Activated CD8-positive, alpha-beta memory T cell treated with anti-CD3 and anti-CD28 coated beads for 1 hour (primary cell): ENCODE data around the gene SLC6A6.
"Not testable (repeated sequence)": the region's sequence is repeated elsewhere in the genome, so short reads cannot be mapped to it uniquely, and the experiment has no call there.

Experiments used
- DNase-seq, 2 donors: peaks; one replicate each; pipeline ENCODE4 v3.0.0-alpha.2; 2020; ENCODE audit warnings: low read depth in 1 of 2; ENCODE audit errors: extremely low read depth in 1 of 2

SLC6A6 gene

GRCh38 chr3:14397531-14397930, 4.9 kb upstream of the SLC6A6 start:
- DNase-seq: no peak

DNA sequence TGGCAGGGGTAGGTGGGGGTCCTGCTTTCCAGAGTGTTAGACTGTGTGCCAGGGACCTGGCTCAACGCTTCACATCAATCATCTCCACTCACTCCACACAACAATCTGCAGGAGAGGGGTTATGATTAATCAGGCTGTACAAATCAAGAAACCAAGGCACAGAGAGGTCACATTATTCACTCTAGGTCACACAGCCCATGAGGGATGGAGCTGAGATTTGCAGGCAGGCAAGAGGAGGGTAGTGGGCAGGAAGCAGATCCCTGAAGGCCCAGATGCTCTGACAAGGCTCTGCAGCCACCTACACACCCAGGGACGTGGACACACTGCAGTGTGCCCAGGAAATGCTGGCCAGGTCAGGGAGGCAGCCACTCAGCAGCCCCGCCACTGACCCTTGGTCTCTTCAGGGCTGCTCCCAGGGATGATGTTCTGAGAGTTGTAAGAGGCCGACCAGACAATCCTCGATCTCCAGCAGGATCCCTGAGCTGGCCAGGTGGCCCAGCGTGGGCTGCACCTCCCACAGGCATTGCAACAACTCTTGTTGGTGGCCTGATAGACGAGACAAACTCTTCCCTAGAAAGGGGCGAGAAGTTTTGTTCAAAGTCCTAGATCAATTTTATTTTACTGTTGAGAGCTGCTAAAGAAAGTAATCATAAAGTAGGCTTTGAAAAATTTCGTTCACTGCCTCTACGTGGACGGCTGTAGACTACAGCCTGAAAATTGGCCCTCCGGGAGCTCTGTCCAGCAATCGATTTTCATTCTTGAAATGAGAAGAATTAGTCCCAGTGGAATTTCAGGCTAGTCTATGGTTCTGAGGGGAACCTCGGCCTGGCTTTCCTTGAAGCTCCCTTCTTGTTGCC, 4.2 kb upstream of the SLC6A6 start:
- no peak for DNase-seq

- DNase-seq: no peak
Measured at GRCh38 chr3:14398797-14399106, 3.7 kb upstream of the SLC6A6 start.

GRCh38 chr3:14401692-14402303, 608 bp upstream of the SLC6A6 start:
- DNase-seq: no peak

DNA sequence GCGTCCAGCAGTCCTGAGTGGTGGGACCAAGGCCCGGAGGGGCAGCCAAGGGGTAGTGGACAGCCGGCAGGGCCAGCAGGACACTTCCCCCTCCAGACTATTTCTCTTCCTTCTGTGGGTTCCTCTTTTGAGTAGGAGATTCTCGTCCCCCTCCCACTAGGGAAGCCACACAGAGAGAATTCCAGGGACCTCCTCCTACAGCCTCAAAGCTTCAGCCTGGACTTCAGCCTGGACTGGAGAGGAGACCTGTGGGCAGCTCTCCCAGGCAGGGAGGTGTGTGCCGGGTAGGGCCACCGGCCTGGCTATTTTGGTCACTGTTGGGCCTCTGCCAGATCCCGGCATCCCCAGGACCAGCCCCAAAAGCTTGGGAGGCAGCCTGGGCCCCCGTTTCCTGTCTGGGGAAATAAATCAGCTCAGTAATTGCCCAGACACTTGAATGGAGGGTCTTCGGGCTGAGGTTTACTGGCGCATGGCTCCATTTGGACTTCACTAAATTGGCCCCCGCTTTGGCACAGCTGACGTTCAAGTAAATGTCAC, 1.3 kb downstream of the SLC6A6 start:
- DNase-seq: no peak

DNA sequence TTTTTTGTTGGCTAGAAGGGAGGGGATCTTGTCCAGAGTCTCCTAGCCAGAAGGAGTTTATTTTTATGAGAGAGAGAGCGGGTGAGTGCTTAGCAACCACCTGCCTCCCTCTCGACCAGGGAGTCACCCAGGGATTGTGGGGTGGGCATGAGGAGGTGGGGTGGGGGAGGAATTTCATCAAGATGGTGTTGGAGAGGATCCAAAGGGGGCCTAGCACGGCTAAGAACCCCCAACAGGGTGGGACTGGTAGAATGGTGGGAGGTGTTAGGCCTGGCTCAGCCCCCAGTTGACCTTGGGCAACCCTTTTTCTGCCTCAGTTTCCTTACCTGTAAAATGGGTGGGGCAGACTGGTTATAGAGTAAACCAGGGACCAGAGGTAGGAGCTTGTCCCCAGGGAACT, 1.8 kb downstream of the SLC6A6 start:
- no peak for DNase-seq

DNA sequence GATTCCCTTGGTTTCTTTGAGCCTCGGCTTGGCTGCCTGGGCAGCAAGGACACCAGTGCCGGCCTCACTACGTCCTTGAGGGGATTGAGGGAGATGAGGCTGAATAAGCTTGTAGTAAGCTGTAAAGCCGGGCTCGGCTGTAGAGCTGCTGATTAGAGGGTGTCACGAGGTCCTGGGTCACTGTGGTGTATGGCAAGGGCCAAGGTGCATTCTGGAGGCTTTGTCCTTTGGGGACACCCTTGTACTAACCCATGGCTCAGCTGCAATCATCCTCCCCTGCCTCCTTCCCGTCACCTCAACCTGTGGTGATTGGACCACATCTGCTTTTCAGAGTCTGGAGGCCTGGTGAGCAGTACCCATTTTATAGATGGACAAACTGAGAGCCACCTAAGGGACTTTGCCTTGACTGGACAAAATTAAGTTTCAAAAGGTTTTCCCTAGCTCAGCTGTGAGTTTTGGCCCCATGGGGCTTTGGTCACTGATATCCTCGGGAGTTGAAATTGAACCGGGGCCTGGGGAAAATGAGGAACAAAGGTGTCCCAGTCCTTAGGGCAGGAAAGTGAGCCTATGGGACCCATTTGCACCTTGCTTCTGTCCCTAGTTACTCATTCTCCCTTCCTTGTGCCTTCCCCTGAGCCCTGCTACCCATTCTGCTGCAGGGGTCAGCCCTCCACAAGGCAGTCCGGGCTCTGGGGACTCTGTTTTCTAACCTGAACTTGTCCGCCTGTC, 2.4 kb downstream of the SLC6A6 start:
- no peak for DNase-seq

GRCh38 chr3:14405360-14406238, 3.2 kb downstream of the SLC6A6 start:
- DNase-seq: no peak

DNA sequence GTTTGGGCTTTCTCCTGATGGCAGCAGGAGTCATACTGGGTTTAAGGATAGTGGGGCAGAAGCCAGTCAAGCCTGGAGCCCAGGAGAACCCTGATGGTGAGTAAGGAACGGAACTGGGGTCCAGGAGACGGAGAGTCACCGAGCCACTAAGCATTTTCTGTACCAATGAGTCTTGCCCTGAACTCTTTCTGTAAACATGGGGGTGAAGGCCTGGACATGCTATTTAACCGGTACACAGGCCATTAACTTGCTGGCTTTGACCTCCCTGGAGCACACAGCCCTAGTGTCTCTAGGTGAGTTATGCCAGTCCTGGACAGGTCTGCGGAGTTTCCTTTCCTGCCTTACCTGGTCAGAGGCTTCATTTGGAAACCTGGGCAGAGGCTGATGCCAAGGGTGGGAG, 3.9 kb downstream of the SLC6A6 start:
- no peak for DNase-seq

DNA sequence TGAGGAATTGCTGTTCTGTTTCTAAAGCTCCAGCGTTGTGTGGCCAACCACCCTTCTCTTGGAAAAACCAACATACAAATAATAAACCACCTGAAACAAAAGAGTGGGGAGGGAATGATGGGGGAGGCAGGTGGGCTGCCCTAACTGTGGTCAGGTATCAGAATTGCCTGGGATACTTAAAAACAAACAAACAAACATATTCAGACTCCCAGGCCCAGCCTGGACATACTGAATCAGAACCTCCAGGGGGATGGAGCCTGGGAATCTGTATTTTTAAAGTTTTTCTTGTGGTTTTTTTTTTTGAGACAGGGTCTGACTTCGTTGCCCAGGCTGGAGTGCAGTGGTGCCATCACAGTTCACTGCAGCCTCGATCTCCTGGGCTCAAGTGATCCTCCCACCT, 4.4 kb downstream of the SLC6A6 start:
- DNase-seq: no peak

GRCh38 chr3:14407203-14407602, 4.8 kb downstream of the SLC6A6 start:
- no peak for DNase-seq

DNA sequence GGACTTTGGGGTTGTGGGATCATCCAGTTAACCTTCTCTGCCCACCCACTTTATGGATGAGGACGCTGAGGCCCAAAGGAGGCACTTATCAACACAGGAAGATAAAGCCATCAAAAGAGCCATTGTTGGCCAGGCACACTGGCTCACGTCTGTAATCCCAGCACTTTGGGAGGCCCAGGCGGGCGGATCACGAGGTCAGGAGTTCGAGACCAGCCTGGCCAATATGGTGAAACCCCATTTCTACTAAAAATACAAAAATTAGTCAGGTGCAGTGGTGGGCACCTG, 7.3 kb downstream of the SLC6A6 start:
- not testable (repeated sequence) for DNase-seq

DNA sequence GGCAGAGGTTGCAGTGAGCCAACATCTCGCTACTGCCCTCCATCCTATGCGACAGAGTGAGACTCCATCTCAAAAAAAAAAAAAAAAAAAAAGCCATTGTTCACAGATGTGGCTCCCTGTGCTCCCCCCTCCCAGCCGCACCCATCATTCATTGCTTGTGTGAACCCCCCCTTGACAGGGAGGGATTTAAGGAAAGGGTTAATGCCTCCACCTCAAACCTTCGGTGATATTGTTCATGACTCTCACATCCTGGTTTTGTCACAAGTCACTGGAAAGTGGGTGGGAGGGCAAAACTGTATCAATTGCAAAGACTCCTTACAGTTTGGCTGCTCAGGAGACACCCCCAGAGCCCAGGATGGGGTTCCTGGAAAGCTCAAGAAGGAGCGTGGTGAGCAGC, 7.7 kb downstream of the SLC6A6 start:
- no peak for DNase-seq

- no peak for DNase-seq
Measured at GRCh38 chr3:14410503-14411165, 8.2 kb downstream of the SLC6A6 start.

- DNase-seq: no peak
Measured at GRCh38 chr3:14411166-14411526, 8.7 kb downstream of the SLC6A6 start.

- no peak for DNase-seq
Measured at GRCh38 chr3:14411988-14412387, 9.6 kb downstream of the SLC6A6 start.

GRCh38 chr3:14412831-14413380, 10.5 kb downstream of the SLC6A6 start:
- DNase-seq: no peak

DNA sequence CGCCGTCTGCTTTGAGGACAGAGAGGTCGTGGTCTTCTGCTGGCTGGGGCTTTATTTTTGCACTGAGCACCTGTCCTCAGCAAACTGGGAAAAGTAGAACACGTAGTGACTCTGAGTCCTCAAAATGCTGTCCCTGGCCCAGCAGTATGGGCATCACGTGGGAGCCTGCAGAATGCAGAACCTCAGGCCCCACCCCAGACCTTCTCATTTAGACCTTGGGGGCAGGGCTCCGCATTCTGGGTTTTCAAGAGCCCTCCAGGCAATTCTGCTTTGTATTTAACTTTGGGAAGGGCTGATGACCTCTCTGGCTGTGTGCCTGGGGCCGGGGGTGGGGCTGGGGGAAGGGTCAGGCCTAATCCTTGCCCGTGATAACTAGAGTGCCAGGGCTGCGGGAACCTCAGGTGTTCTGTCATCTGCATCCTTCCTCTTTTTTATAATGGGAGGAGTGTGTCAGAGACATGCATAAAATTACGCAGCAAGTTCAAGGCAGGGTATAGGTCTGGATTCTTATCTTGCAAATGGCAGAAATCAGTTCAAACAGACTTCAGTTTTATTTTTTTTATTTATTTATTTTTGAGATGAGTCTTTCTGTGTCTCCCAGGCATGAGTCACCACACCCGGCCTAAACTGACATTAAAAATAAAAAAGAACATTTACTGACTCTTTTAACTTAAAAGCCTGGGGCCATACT, 11.1 kb downstream of the SLC6A6 start:
- DNase-seq: no peak

DNA sequence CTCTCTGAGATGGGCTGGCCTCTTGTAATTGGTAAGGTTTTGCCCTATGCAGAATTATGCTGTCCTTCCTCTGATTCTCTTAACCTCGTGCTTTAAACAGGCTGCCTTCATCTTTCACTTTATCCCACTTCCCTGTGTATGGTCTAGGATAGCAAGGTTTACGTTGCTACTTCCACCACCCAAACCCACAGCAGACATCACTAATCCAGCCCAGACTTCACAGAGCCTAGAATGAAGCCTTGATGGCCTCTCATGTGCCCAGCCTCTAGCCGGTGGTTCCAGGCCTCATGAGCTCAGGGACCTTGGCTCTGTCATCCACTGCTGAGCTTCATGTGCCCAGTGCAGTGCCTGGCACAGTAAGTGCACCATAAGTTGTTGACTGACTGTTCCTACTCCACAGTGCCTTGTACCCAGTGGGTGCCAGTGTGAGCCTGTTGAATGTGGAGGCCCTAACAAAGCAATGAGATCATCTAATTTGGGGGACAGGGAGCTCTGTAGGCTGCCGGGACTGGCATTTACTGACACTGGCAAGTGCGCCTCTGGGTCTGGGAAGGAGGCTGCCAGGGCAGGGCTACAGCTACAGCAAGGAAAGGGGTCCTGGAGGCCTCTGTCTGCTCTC, 12.5 kb downstream of the SLC6A6 start:
- DNase-seq: no peak
